Mammary epithelial cell (primary cell): Measurements from ENCODE around the gene SLC12A5.
"Not testable (repeated sequence)": the region's sequence is repeated elsewhere in the genome, so short reads cannot be mapped to it uniquely, and the experiment has no call there.

Experiments used
- CTCF ChIP-seq, 2 donors: IDR thresholded peaks in 1 of 2; conservative IDR thresholded peaks in 1 of 2; 2 replicates each; pipeline ENCODE4 v1.5.1; 2011 to 2012; ENCODE audit warnings: inconsistent platforms in 2 of 2, low read length in 2 of 2, mild to moderate bottlenecking in 2 of 2, control low read depth in 1 of 2, low read depth in 1 of 2; ENCODE audit not compliant: insufficient read depth in 1 of 2; ENCODE audit errors: extremely low read depth in 1 of 2
- EZH2 ChIP-seq: IDR thresholded peaks from 2 replicates; pipeline ENCODE4 v1.6.1; 2012; ENCODE audit warnings: low read length, inconsistent platforms, borderline replicate concordance

- not testable (repeated sequence) for TF ChIP-seq CTCF (conservative IDR thresholded peaks at IDR 0.05 in 1 of 2, IDR thresholded peaks at IDR 0.05 in 1 of 2; ENCODE audit: extremely low read depth in 1 of 2, insufficient read depth in 1 of 2, low read depth in 1 of 2, low read length in 2 of 2); EZH2
Measured at GRCh38 chr20:45988830-45989229, 40.2 kb upstream of the SLC12A5 start.
